Measurements from ENCODE around the gene SLC25A13. TPM values are rescaled to one million over a fixed set of nuclear protein-coding genes. Genes with fewer than 3 reads are reported as not detected.

SLC25A13 gene
- total and polyA plus RNA-seq, 2 of the 8 experiments (the other 6 are each of a cell fraction or from before 2014, with no cell fraction given) = 30.8 to 85.4 TPM

DNA sequence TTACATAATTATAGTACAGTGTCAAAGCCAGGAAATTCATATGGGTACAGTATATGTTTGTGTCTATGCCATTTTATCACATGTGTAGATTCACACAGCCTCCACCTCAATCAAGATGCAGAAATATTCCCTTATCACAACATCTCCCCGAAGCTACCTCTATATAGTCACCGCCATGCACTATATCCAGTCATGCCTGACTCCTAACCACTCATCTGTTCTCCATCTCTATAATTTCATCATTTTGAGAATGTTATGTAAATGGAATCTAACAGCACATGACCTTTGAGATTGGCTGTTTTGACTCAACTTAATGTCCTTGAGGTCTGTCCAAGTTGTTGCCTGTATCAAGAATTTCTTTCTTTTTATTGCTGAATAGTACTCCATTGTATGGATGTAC is 22.3 kb upstream of the SLC25A13 start:
- H3K9me3 ChIP-seq (ENCODE audit: insufficient read depth in 2 of 2, low read depth in 1 of 2, low read length in 1 of 2) = no peaks in the 10 kb centered on the region
- no peak overlapping the region for H3K4ac ChIP-seq (replicated peaks; ENCODE audit: insufficient read length, low read depth, low read length)
- peaks cover 0 to 1% (median 0%) of the 10 kb centered on the region in 4 experiments; a peak in 1 of 7 replicates for H3K27me3 ChIP-seq (replicated peaks in 1 of 4; ENCODE audit: control insufficient read depth in 3 of 4, extremely low read depth in 1 of 4, insufficient read depth in 3 of 4, low read length in 3 of 4)
- no peak overlapping the region for H2BK20ac ChIP-seq (ENCODE audit: low read length)
- no peak overlapping the region for H3K9ac ChIP-seq (replicated peaks in 1 of 4; ENCODE audit: extremely low read depth in 1 of 4, low read depth in 3 of 4, low read length in 3 of 4)
- no peak overlapping the region for H2BK120ac ChIP-seq (replicated peaks; ENCODE audit: low read depth, low read length)
- H4K20me1 ChIP-seq (replicated peaks in 1 of 2; ENCODE audit: control insufficient read depth in 1 of 2, insufficient read depth in 2 of 2, low read length in 2 of 2) = no peaks in the 10 kb centered on the region
- H3K23me2 ChIP-seq (ENCODE audit: low read depth, low read length) = no peaks in the 10 kb centered on the region
- FAIRE-seq (no peak), DNase-seq (ENCODE audit: low read depth in 1 of 2, low spot score in 2 of 2) (no peak)
- H3K18ac ChIP-seq (ENCODE audit: extremely low read depth, low read length) = no peak overlapping the region
- H3K14ac ChIP-seq (ENCODE audit: insufficient read length) = no peak overlapping the region
- H4K5ac ChIP-seq (ENCODE audit: insufficient read length, low read depth, low read length) = no peak overlapping the region
- H2AFZ ChIP-seq (ENCODE audit: low read length) = no peak overlapping the region
- H2AK5ac ChIP-seq (ENCODE audit: low read depth, low read length) = no peak overlapping the region
- no peaks in the 10 kb centered on the region for H3K4me1 ChIP-seq (replicated peaks in 1 of 4; ENCODE audit: control insufficient read depth in 3 of 4, insufficient read depth in 4 of 4, low read length in 3 of 4)
- H2BK12ac ChIP-seq (ENCODE audit: low read depth, low read length) = no peak overlapping the region
- 94% methylated on average over 2 of the region's 2 CpGs; no CpG with 5 or more reads in 1 of the 2 experiments for WGBS, 2 experiments (ENCODE audit: extremely low coverage in 1 of 2, insufficient coverage in 1 of 2, insufficient read length in 1 of 2, insufficient replicate concordance in 2 of 2, low coverage in 1 of 2, low lambda C conversion rate in 2 of 2, missing lambda C conversion rate in 1 of 2)
- no peak overlapping the region for H2BK5ac ChIP-seq (ENCODE audit: low read depth, low read length)
- CTCF ChIA-PET (ENCODE audit: partially characterized antibody) = interaction anchor here (1.0 kb wide), 1 partner anchor 39 kb away, joined by 3 read pairs; no protein-coding TSS in a partner anchor
- H3K79me2 ChIP-seq (ENCODE audit: control insufficient read depth in 1 of 2, insufficient read depth in 2 of 2, low read length in 2 of 2) = no peaks in the 10 kb centered on the region
- no peak overlapping the region for H3K23ac ChIP-seq (ENCODE audit: insufficient read length)
- no peak overlapping the region for H3K27ac ChIP-seq (ENCODE audit: low read depth, low read length)
- POLR2A ChIA-PET (ENCODE audit: partially characterized antibody) = no interaction called here
- H4K91ac ChIP-seq (replicated peaks; ENCODE audit: insufficient read length, low read length) = no peak overlapping the region
- H3K56ac ChIP-seq (replicated peaks; ENCODE audit: insufficient read length, low read depth, low read length) = no peak overlapping the region
- H2BK15ac ChIP-seq (ENCODE audit: low read length) = no peak overlapping the region
- H3K4me3 ChIP-seq (ENCODE audit: extremely low read depth in 1 of 4, insufficient read depth in 2 of 4, low read depth in 3 of 4, low read length in 4 of 4) = no peak overlapping the region
- H3K4me2 ChIP-seq (ENCODE audit: insufficient read depth in 1 of 2, low read depth in 2 of 2, low read length in 2 of 2) = no peak overlapping the region
- no peaks in the 10 kb centered on the region for H3K36me3 ChIP-seq (ENCODE audit: control insufficient read depth in 2 of 4, insufficient read depth in 4 of 4, low read length in 3 of 4)
- H3K79me1 ChIP-seq (ENCODE audit: low read depth, low read length) = no peaks in the 10 kb centered on the region
- H4K8ac ChIP-seq (ENCODE audit: extremely low read depth, insufficient read depth, low read length) = no peak overlapping the region
- TF ChIP-seq NRF1 (IDR thresholded peaks at IDR 0.05; ENCODE audit: low read depth, low read length) (no peak), CTBP2 (IDR thresholded peaks at IDR 0.05; ENCODE audit: borderline replicate concordance, insufficient read depth, insufficient read length, low read length) (no peak), BCL11A (IDR thresholded peaks at IDR 0.05; ENCODE audit: low read depth in 2 of 2, low read length in 2 of 2) (no peak), RNF2 (IDR thresholded peaks at IDR 0.05; ENCODE audit: borderline replicate concordance, low read depth, low read length, missing control alignments, poor library complexity, severe bottlenecking) (no peak), CEBPB (IDR thresholded peaks at IDR 0.05; ENCODE audit: low read depth, low read length) (no peak), KDM1A (IDR thresholded peaks at IDR 0.05; ENCODE audit: borderline replicate concordance, low read length) (no peak)

Measured in H1 (cell line).